ENCODE measurements around the gene CABP4.

Gene CABP4

DNA sequence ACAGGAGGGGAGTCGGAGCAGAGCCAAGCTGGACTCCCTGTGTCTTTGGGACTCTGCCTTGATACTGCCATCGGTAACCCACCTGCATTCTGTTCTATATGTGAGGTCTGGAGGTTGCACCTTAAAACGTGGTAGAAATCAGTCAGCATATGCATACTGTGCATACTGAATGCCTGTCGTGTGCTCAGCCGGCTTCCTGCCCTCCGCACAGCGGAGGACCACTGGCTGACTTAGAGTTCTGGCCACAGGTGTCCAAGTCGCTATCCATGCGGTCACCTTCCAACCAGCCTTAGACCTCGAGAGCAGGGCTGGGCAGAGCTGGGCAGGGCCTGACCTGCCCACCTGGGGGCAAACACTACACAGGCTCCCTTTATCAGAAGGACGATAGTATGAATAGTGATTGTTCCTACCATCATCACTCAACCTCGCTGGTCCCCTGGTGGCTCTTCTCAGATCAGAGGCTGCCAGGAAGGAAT is 47.4 kb upstream of the CABP4 start:
- Histone ChIP-seq H2AFZ (ENCODE audit: low read depth) (no peak overlapping the region), H3K79me2 (ENCODE audit: insufficient read depth, low read depth) (no peaks in the 10 kb centered on the region), H3K36me3 (ENCODE audit: insufficient read depth) (no peaks in the 10 kb centered on the region), H3K27me3 (ENCODE audit: insufficient read depth, low read depth) (peaks cover 8% of the 10 kb centered on the region; the same call in 1 of the 2 replicates), H3K9ac (no peak overlapping the region), H3K4me1 (ENCODE audit: low read depth, poor library complexity, severe bottlenecking) (no peaks in the 10 kb centered on the region), H4K20me1 (ENCODE audit: insufficient read depth) (no peaks in the 10 kb centered on the region), H3K4me3 (IDR thresholded peaks at IDR 0.05; ENCODE audit: insufficient read depth, low read depth, low read length) (no peak overlapping the region), H3K4me2 (no peak overlapping the region), H3K27ac (no peak overlapping the region)
- TF ChIP-seq, protein P1, sequence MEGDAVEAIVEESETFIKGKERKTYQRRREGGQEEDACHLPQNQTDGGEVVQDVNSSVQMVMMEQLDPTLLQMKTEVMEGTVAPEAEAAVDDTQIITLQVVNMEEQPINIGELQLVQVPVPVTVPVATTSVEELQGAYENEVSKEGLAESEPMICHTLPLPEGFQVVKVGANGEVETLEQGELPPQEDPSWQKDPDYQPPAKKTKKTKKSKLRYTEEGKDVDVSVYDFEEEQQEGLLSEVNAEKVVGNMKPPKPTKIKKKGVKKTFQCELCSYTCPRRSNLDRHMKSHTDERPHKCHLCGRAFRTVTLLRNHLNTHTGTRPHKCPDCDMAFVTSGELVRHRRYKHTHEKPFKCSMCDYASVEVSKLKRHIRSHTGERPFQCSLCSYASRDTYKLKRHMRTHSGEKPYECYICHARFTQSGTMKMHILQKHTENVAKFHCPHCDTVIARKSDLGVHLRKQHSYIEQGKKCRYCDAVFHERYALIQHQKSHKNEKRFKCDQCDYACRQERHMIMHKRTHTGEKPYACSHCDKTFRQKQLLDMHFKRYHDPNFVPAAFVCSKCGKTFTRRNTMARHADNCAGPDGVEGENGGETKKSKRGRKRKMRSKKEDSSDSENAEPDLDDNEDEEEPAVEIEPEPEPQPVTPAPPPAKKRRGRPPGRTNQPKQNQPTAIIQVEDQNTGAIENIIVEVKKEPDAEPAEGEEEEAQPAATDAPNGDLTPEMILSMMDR (conservative IDR thresholded peaks at IDR 0.05; ENCODE audit: low read depth, low read length), result no peak

DNA sequence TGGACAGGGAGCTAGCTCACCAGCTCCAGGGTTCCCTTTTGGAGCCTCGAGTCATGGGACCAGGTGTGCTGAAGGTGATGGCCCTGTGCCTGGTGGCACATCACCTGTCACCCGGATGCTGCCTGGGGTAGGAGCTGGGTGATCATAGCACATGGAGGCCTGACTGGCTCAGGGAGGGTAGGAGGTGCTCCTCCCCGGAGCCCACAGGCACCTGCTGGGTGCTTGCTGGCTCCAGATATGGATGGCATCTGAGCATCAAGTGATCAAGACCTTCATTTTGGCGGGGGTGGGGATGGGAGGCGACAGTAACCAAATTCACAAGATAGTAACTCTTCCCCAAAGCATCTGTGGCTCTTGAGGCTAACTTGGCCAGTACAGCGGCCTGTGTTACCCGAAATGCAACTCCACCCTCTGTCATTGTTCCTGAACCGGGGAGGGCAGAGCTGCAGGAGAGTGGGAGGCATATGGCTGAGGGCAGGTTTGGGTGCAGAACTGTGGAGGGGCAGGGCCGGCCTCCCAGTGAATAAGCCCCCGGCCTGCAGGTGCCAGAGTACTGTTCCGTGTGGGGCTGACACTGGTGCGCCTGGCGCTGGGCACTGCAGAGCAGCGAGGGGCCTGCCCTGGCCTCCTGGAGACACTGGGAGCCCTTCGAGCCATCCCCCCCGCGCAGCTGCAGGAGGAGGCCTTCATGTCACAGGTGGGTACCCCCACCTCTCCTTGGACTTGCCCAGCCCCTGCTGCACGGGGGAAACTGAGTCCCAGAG is 46.5 kb upstream of the CABP4 start:
- Histone ChIP-seq H3K4me2 (no peak overlapping the region), H2AFZ (ENCODE audit: low read depth) (no peak overlapping the region), H4K20me1 (ENCODE audit: insufficient read depth) (no peaks in the 10 kb centered on the region), H3K27me3 (ENCODE audit: insufficient read depth, low read depth) (peaks cover 10% of the 10 kb centered on the region; the same call in 1 of the 2 replicates), H3K4me1 (ENCODE audit: low read depth, poor library complexity, severe bottlenecking) (no peaks in the 10 kb centered on the region), H3K9ac (no peak overlapping the region), H3K27ac (no peak overlapping the region), H3K79me2 (ENCODE audit: insufficient read depth, low read depth) (no peaks in the 10 kb centered on the region), H3K4me3 (IDR thresholded peaks at IDR 0.05; ENCODE audit: insufficient read depth, low read depth, low read length) (no peak overlapping the region), H3K36me3 (ENCODE audit: insufficient read depth) (no peaks in the 10 kb centered on the region)
- TF ChIP-seq, protein P1 (conservative IDR thresholded peaks at IDR 0.05; ENCODE audit: low read depth, low read length), result no peak

DNA sequence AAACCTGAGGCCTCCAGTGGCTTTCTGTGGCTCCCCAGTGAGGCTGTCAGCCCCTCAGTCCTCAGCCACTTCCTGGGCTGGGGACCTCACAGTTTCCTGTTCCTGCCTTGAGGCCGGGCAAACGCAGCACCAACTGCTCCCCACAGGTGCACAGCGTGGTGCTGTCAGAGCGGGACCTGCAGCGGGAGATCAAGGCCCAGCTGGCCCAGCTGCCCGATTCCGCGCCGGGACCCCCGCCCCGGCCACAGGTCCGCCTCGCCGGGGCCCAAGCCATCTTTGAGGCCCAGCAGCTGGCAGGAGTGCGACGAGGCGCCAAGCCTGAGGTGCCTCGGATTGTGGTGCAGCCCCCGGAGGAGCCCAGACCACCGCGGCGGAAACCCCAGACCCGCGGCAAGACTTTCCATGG is 45.9 kb upstream of the CABP4 start:
- Histone ChIP-seq H3K27ac (no peak overlapping the region), H2AFZ (ENCODE audit: low read depth) (no peak overlapping the region), H3K79me2 (ENCODE audit: insufficient read depth, low read depth) (no peaks in the 10 kb centered on the region), H3K4me3 (IDR thresholded peaks at IDR 0.05; ENCODE audit: insufficient read depth, low read depth, low read length) (no peak overlapping the region), H3K4me2 (no peak overlapping the region), H3K4me1 (ENCODE audit: low read depth, poor library complexity, severe bottlenecking) (no peaks in the 10 kb centered on the region), H3K9ac (no peak overlapping the region), H3K27me3 (ENCODE audit: insufficient read depth, low read depth) (peaks cover 12% of the 10 kb centered on the region; the same call in 1 of the 2 replicates), H3K36me3 (ENCODE audit: insufficient read depth) (no peaks in the 10 kb centered on the region), H4K20me1 (ENCODE audit: insufficient read depth) (no peaks in the 10 kb centered on the region)
- TF ChIP-seq, protein P1 (conservative IDR thresholded peaks at IDR 0.05; ENCODE audit: low read depth, low read length), result no peak

DNA sequence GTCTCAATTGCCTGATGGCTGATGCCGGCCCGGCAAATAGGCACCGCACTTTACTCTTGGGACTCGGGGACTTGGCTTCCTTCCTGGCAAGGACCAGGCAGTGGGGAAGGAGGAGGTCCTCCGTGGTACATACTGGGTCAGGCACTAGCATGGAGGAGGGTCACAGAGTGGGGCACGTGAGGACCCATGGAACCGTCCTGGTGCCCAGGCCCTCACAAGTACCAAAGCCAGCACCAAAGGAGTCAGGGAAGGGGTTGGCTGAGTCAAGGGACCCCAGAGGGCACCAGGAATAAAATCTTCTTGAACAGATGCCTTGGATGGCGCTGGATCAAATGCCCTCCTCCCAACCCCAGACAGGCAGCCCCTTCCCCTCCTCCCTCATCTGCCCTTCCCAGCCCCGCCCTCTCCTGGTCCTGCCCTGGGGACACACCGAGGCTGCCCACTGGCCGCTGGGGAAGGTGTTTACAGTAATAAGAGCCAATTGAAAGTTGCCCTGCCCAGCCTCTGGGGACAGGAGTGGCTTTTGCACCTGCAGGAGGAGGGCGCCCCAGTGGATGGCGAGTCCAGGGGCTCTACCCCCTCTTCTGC is 45.3 kb upstream of the CABP4 start:
- H4K20me1 ChIP-seq (ENCODE audit: insufficient read depth), result no peaks in the 10 kb centered on the region
- no peaks in the 10 kb centered on the region for H3K36me3 ChIP-seq (ENCODE audit: insufficient read depth)
- no peak overlapping the region for H2AFZ ChIP-seq (ENCODE audit: low read depth)
- no peak overlapping the region for H3K27ac ChIP-seq
- no peak overlapping the region for H3K4me2 ChIP-seq
- H3K9ac ChIP-seq, result no peak overlapping the region
- TF ChIP-seq, protein P1 (conservative IDR thresholded peaks at IDR 0.05; ENCODE audit: low read depth, low read length), result no peak
- no peaks in the 10 kb centered on the region for H3K79me2 ChIP-seq (ENCODE audit: insufficient read depth, low read depth)
- no peak overlapping the region for H3K4me3 ChIP-seq (IDR thresholded peaks at IDR 0.05; ENCODE audit: insufficient read depth, low read depth, low read length)
- peaks cover 14% of the 10 kb centered on the region; the same call in 1 of the 2 replicates for H3K27me3 ChIP-seq (ENCODE audit: insufficient read depth, low read depth)
- no peaks in the 10 kb centered on the region for H3K4me1 ChIP-seq (ENCODE audit: low read depth, poor library complexity, severe bottlenecking)

Measured in KMS-11 (cell line).